ENCODE data around the gene ATP1A3.

Gene ATP1A3

DNA sequence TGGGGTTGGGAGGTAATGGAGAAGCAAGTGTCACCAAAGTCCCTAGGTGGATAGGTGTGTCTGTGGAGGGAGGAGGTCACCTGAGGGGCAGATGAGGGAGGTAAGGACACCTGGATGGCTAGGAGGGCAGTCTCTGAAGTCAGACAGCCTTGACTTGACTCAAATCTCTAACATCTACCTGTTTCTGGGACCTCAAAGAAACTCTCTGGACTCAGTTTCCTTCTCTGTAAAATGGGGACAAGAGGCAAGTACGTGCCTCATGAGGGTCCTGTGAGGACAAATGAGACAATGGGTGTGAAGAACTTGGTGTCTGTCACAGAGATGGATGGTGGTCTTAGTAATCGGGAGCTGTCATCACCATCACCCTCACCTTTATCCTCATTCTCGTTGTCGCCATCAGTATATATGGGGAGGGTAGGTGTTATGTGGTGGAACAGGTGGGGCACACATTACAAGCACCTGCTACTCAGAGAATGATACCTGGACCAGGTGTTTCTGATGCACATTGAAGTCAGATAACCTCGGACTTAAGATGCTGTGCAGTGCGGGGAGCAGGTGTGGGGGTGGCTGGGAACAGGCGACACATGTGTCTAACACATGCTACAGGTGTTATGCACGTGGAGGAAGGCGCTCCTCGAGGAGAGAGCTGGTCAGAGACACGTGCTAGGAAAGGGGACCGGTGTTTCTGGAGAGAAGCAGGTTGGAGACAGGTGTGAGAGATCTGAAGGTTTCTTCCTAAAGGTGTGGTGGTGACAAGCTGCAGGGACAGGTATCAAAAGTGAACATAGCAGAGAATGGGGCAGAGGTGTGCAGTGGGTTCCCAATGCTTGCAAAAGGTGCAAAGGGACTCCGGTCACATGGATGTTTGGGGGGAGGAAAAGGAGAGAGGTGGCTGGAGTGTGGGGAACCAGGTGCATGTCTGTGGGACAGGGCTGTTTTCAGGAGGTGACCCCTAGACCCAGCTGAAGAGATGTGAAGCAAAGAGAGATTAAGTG, 69.6 kb downstream of the ATP1A3 start:
- DNase-seq (ENCODE audit: low read depth) = no peak
- TF ChIP-seq CTCF (conservative IDR thresholded peaks at IDR 0.05; ENCODE audit: low read depth, low read length) = no peak
- H3K4me3 ChIP-seq (ENCODE audit: low read length) = no peak overlapping the region

DNA sequence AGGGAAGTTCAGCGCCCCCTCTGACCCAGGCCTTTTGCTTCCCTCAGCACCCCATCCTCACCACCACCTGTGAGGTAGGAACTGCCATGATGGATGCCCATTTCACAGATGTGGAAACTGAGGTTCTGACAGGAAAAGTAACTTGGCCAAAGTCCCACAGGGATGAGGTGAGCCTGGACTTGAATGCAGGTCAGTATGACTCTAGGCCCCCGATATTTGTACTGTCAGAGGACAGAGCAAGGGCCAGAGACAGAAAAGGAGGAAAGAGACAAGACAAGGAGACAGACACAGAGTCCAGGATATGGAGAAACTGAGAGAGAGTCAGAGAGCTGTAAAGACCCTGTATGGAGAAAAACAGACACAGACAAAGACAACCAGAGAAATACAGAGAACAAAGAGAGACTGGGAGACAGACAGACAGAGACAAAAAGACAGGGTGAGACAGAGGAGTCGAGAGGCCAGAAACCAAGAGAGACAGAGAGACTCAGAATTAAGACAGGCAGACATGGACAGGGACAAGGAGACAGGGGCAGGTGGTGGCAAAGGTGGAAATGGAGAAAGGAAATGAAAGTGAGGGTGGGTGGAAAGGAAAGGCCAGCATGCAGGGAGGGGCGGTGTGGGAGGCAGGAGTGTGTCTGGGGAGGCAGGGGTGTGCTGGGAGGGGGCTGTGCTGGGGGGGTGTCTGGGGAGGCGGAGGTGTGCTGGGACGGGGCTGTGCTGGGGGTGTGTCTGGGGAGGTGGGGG, 70.8 kb downstream of the ATP1A3 start:
- no peak overlapping the region for H3K4me3 ChIP-seq (ENCODE audit: low read length)
- no peak for DNase-seq (ENCODE audit: low read depth)
- no peak for TF ChIP-seq CTCF (conservative IDR thresholded peaks at IDR 0.05; ENCODE audit: low read depth, low read length)

- DNase-seq (ENCODE audit: low read depth) = no peak
- H3K4me3 ChIP-seq (ENCODE audit: low read length) = no peak overlapping the region
- TF ChIP-seq CTCF (conservative IDR thresholded peaks at IDR 0.05; ENCODE audit: low read depth, low read length) = no peak
These were observed 71.4 kb downstream of the ATP1A3 start for GRCh38 chr19:41922585-41922984.

GRCh38 chr19:41921577-41922576, 72.2 kb downstream of the ATP1A3 start:
- no peak for DNase-seq (ENCODE audit: low read depth)
- no peak for TF ChIP-seq CTCF (conservative IDR thresholded peaks at IDR 0.05; ENCODE audit: low read depth, low read length)

GRCh38 chr19:41920882-41921576, 73.0 kb downstream of the ATP1A3 start:
- TF ChIP-seq CTCF (conservative IDR thresholded peaks at IDR 0.05; ENCODE audit: low read depth, low read length) = peak; percentile 10
- H3K4me3 ChIP-seq (ENCODE audit: low read length) = no peak overlapping the region
- no peak for DNase-seq (ENCODE audit: low read depth)

More at GRCh38 chr19:41921577-41922576, 72.2 kb downstream of the ATP1A3 start:
- H3K4me3 ChIP-seq (ENCODE audit: low read length) = no peak overlapping the region
